Stimulated activated CD4-positive, alpha-beta T cell treated with anti-CD3 and anti-CD28 coated beads, Interleukin-4, amount 100 ng/mL, for 4 hours (primary cell): ENCODE results near the gene MIF4GD.
"Not testable (repeated sequence)": the region's sequence is repeated elsewhere in the genome, so short reads cannot be mapped to it uniquely, and the experiment has no call there.

Source experiments
- DNase-seq, 2 experiments: peaks; one replicate each; pipeline ENCODE4 v3.0.0-alpha.2; 2020

Gene MIF4GD

GRCh38 chr17:75288359-75288758, 17.3 kb upstream of the MIF4GD start:
- DNase-seq = no peak

- no peak for DNase-seq
Observed at GRCh38 chr17:75287221-75287620, 16.2 kb upstream of the MIF4GD start.

GRCh38 chr17:75285123-75285522, 14.1 kb upstream of the MIF4GD start:
- DNase-seq = no peak

GRCh38 chr17:75280189-75280588, 9.2 kb upstream of the MIF4GD start:
- DNase-seq = not testable (repeated sequence)

- DNase-seq = no peak
Observed at GRCh38 chr17:75277664-75278071, 6.6 kb upstream of the MIF4GD start.

- DNase-seq = no peak
Observed at GRCh38 chr17:75273977-75274708, 3.1 kb upstream of the MIF4GD start.

- no peak for DNase-seq
Observed at GRCh38 chr17:75272848-75273184, 1.8 kb upstream of the MIF4GD start.

GRCh38 chr17:75271955-75272847, 1.2 kb upstream of the MIF4GD start:
- no peak for DNase-seq

GRCh38 chr17:75271233-75271954, 363 bp upstream of the MIF4GD start:
- DNase-seq = peak; percentile 84 to 90

- DNase-seq = peak; percentile 33 to 60
Observed at GRCh38 chr17:75270218-75270965, 639 bp downstream of the MIF4GD start.

GRCh38 chr17:75269844-75270217, 1.2 kb downstream of the MIF4GD start:
- DNase-seq = no peak

GRCh38 chr17:75267411-75268232, 3.4 kb downstream of the MIF4GD start:
- no peak for DNase-seq

- DNase-seq = no peak
Observed at GRCh38 chr17:75267153-75267410, 3.9 kb downstream of the MIF4GD start.

GRCh38 chr17:75266316-75267152, 4.5 kb downstream of the MIF4GD start:
- no peak for DNase-seq

GRCh38 chr17:75265614-75266315, 5.3 kb downstream of the MIF4GD start:
- DNase-seq = no peak

- DNase-seq = no peak
Observed at GRCh38 chr17:75263055-75263454, 8.0 kb downstream of the MIF4GD start.

- DNase-seq = no peak
Observed at GRCh38 chr17:75262112-75262606, 8.9 kb downstream of the MIF4GD start.

- DNase-seq = peak; percentile 93 to 94
Observed at GRCh38 chr17:75261336-75262111, 9.5 kb downstream of the MIF4GD start, which contains the start of the genes GGA3 and MRPS7. TSS of gene GGA3 (minus strand) at chr17:75261606. CDS start at chr17:75261587, 19 bp downstream. TSS of gene MRPS7 (plus strand) at chr17:75261879. CDS start at chr17:75261901, 22 bp downstream.

- DNase-seq = peak in 1 of 2 experiments; percentile 75
Observed at GRCh38 chr17:75260641-75261335, 10.2 kb downstream of the MIF4GD start.
